GM12878 (cell line): ENCODE measurements around the gene RRAD. TPM values are rescaled to one million over a fixed set of nuclear protein-coding genes. Genes with fewer than 3 reads are reported as not detected.

Experiments
- ATAC-seq: fragments of 200-7000 bp; cut with Tn5 transposase; 3 replicates; pipeline ENCODE4 v1.9.1; 2020; ENCODE audit warnings: mild to moderate bottlenecking, moderate library complexity
- BruUV-seq: library from RNA; stranded (reverse); fragments of 400-500 nt; replicated peaks from 2 replicates; lab custom pipeline; 2021; lab: Mats Ljungman, UMichigan
- CTCF ChIA-PET: fragments of 300-600 bp; sonication (Branson Sonifier 250); formaldehyde crosslinking; extraction: SDS; loops from one replicate; lab custom pipeline; 2021; ENCODE audit warnings: inconsistent platforms; lab: Yijun Ruan, JAX
- POLR2A ChIA-PET: fragments of 350-600 bp; formaldehyde crosslinking; extraction: SDS; loops from one replicate; lab custom pipeline; 2021; ENCODE audit warnings: inconsistent platforms; lab: Charles Lee
- RAD21 ChIA-PET: fragments of 300-600 bp; sonication (Branson Sonifier 250); formaldehyde crosslinking; loops from one replicate; lab custom pipeline; 2023; ENCODE audit warnings: antibody characterized with exemption; ENCODE audit not compliant: unreplicated experiment; lab: Charles Lee
- SMC1A ChIA-PET: fragments of 300-600 bp; sonication (Branson Sonifier 250); formaldehyde crosslinking; loops from one replicate; lab custom pipeline; 2023; ENCODE audit not compliant: unreplicated experiment, uncharacterized antibody; lab: Charles Lee
- DNase-seq: peaks from one replicate; pipeline ENCODE4 v3.0.0-alpha.2; 2011; ENCODE audit warnings: low read depth, low spot score
- FAIRE-seq: peaks from 3 replicates; lab custom pipeline; 2011; peaks lifted over from hg19 to GRCh38; lab: Jason Lieb, UNC
- H2AFZ ChIP-seq: 2 replicates; pipeline ENCODE4 v1.6.0; 2011; ENCODE audit warnings: low read depth, low read length, control low read depth; ENCODE audit not compliant: control insufficient read depth
- H3K27ac ChIP-seq: 2 replicates; pipeline ENCODE4 v1.5.1; 2011; ENCODE audit warnings: control low read depth; ENCODE audit not compliant: control insufficient read depth, insufficient read depth
- H3K27me3 ChIP-seq, 2 experiments: replicated peaks in 1 of 2; 2 replicates each; pipeline versions ENCODE4 v1.6.0 to v1.6.1; 2011; ENCODE audit warnings: low read length in 1 of 2; ENCODE audit not compliant: control insufficient read depth in 2 of 2, insufficient read depth in 2 of 2
- H3K36me3 ChIP-seq, 2 experiments: 2 replicates each; pipeline ENCODE4 v1.5.1; 2011; ENCODE audit warnings: low read length in 1 of 2; ENCODE audit not compliant: control insufficient read depth in 2 of 2, insufficient read depth in 2 of 2
- H3K4me1 ChIP-seq: 2 replicates; pipeline ENCODE4 v1.6.1; 2011; ENCODE audit warnings: mild to moderate bottlenecking, low read length, moderate library complexity, mixed read lengths; ENCODE audit not compliant: control insufficient read depth, insufficient read depth
- H3K4me2 ChIP-seq: 2 replicates; pipeline ENCODE4 v1.6.0; 2011; ENCODE audit warnings: control low read depth; ENCODE audit not compliant: control insufficient read depth, insufficient read depth
- H3K4me3 ChIP-seq: fragments of 200-600 bp; sonication (generic); 2 replicates; pipeline ENCODE4 v1.5.1; 2016
- H3K79me2 ChIP-seq: 2 replicates; pipeline ENCODE4 v1.6.0; 2011; ENCODE audit warnings: low read length; ENCODE audit not compliant: control insufficient read depth, insufficient read depth
- H3K9ac ChIP-seq: 2 replicates; pipeline ENCODE4 v1.8.0; 2011; ENCODE audit warnings: low read length, control low read depth, mixed read lengths; ENCODE audit not compliant: control insufficient read depth, insufficient read depth
- H3K9me3 ChIP-seq: replicated peaks from 3 replicates; pipeline ENCODE4 v1.5.1; 2011; ENCODE audit warnings: mild to moderate bottlenecking, low read length; ENCODE audit not compliant: control insufficient read depth, insufficient read depth
- H4K20me1 ChIP-seq: 2 replicates; pipeline ENCODE4 v1.6.0; 2011; ENCODE audit not compliant: control insufficient read depth, insufficient read depth
- BCL3 ChIP-seq: IDR thresholded peaks from 2 replicates; pipeline ENCODE4 v1.6.1; 2011; ENCODE audit warnings: borderline replicate concordance, low read depth, mild to moderate bottlenecking, moderate library complexity, low read length; ENCODE audit not compliant: insufficient read depth, poor library complexity, severe bottlenecking
- CBX3 ChIP-seq: fragments of 200-600 bp; sonication (generic); IDR thresholded peaks from 2 replicates; pipeline ENCODE4 v1.6.1; 2016; ENCODE audit warnings: low read depth, borderline replicate concordance
- DPF2 ChIP-seq: fragments of 450-650 bp; IDR thresholded peaks from 2 replicates; pipeline ENCODE4 v1.6.1; 2017; ENCODE audit warnings: mild to moderate bottlenecking
- IKZF1 ChIP-seq: fragments of 450-650 bp; conservative IDR thresholded peaks from 2 replicates; pipeline ENCODE4 v1.6.1; 2017; ENCODE audit warnings: antibody characterized with exemption, mild to moderate bottlenecking
- IRF4 ChIP-seq: IDR thresholded peaks from 2 replicates; pipeline ENCODE4 v1.6.1; 2011; ENCODE audit warnings: low read depth, low read length
- NFYA ChIP-seq: IDR thresholded peaks from 2 replicates; pipeline ENCODE4 v1.6.1; 2011; ENCODE audit warnings: low read depth, mild to moderate bottlenecking, low read length, improper control_type of control experiment, borderline replicate concordance
- NFYB ChIP-seq: IDR thresholded peaks from 2 replicates; pipeline ENCODE4 v1.6.1; 2011; ENCODE audit warnings: low read depth, mild to moderate bottlenecking, low read length, improper control_type of control experiment, moderate library complexity; ENCODE audit not compliant: insufficient read depth
- NRF1 ChIP-seq: conservative IDR thresholded peaks from 2 replicates; pipeline ENCODE4 v1.6.1; 2011; ENCODE audit warnings: mild to moderate bottlenecking, low read depth, low read length, improper control_type of control experiment
- POLR2A ChIP-seq: IDR thresholded peaks from 2 replicates; pipeline ENCODE4 v1.6.1; 2011; ENCODE audit warnings: low read depth, mild to moderate bottlenecking, low read length
- PRDM15 ChIP-seq: fragments of 450-650 bp; formaldehyde crosslinking; IDR thresholded peaks from 2 replicates; pipeline ENCODE4 v1.4.0; 2020; ENCODE audit warnings: mild to moderate bottlenecking, moderate library complexity
- RAD21 ChIP-seq: IDR thresholded peaks from 2 replicates; pipeline ENCODE4 v1.6.1; 2011; ENCODE audit warnings: mild to moderate bottlenecking, low read depth, low read length, moderate library complexity; ENCODE audit not compliant: insufficient read depth
- SMC3 ChIP-seq: IDR thresholded peaks from 2 replicates; pipeline ENCODE4 v1.6.1; 2011; ENCODE audit warnings: low read length, improper control_type of control experiment, borderline replicate concordance
- SPI1 ChIP-seq: IDR thresholded peaks from 2 replicates; pipeline ENCODE4 v1.6.1; 2011; ENCODE audit warnings: low read depth, mild to moderate bottlenecking, low read length, moderate library complexity, borderline replicate concordance; ENCODE audit not compliant: insufficient read depth
- ZNF217 ChIP-seq: fragments of 450-650 bp; IDR thresholded peaks from 2 replicates; pipeline ENCODE4 v1.6.1; 2017; ENCODE audit warnings: antibody characterized with exemption, mild to moderate bottlenecking
- ZNF384 ChIP-seq: IDR thresholded peaks from 2 replicates; pipeline ENCODE4 v1.6.1; 2012; ENCODE audit warnings: low read depth, mild to moderate bottlenecking, low read length, improper control_type of control experiment, borderline replicate concordance
- WGBS: methylation state at CpG from one replicate; pipeline ENCODE4 v1.1.6; 2016; ENCODE audit warnings: low lambda C conversion rate; ENCODE audit not compliant: insufficient replicate concordance, insufficient coverage; ENCODE audit errors: missing lambda C conversion rate; 5-methylcytosine and 5-hydroxymethylcytosine counted together
- in situ Hi-C: fragments of 300-500 bp; cut with MboI; formaldehyde crosslinking; loops from 9 replicates; pipeline ENCODE4 v1.14.3; 2018; ENCODE audit warnings: mixed read lengths
- intact Hi-C: fragments of 100-400 bp; cut with micrococcal nuclease; formaldehyde crosslinking; loops from one replicate; pipeline ENCODE4 v1.14.2; 2022; ENCODE audit not compliant: unreplicated experiment
- polyA plus RNA-seq, 11 experiments: library from polyadenylated mRNA; depleted of rRNA in 4 of 11; unstranded in 6 of 11; stranded (reverse) in 5 of 11; fragments of >200 nt; fragmentation: Nextera tagmentation in 4 of 11; fragmentation: Illumina TruSeq in 1 of 11; extraction: Ambion mirVana in 4 of 11; extraction: Trizol in 1 of 11; gene quantifications; 1 replicate in 1 of 11; 2 replicates in 10 of 11; pipeline versions ENCODE4 v1.2.1 to v1.2.3, GENCODE V29; 2011 to 2016; ENCODE audit warnings: inconsistent platforms in 2 of 11, missing spikeins in 2 of 11, low read depth in 1 of 11
- total RNA-seq, 4 experiments: library from RNA; depleted of rRNA in 3 of 4; stranded (reverse); fragments of >200 nt in 3 of 4; fragmentation: Illumina TruSeq in 1 of 4; extraction: Trizol in 1 of 4; gene quantifications; 2 replicates each; pipeline versions ENCODE4 v1.2.1 to v1.2.3, GENCODE V29; 2013 to 2021

RRAD gene
- total and polyA plus RNA-seq, 10 of the 15 experiments (the other 5 are each of a cell fraction or from before 2014, with no cell fraction given) = 0.11 to 8.5 (median 2.8) TPM

- Histone ChIP-seq H3K27me3 (no peaks in the 10 kb centered on the region; a peak in 2 of 4 replicates), H4K20me1 (no peaks in the 10 kb centered on the region), H3K4me1 (peaks cover 29% of the 10 kb centered on the region), H3K79me2 (peaks cover 12% of the 10 kb centered on the region), H3K9me3 (no peaks in the 10 kb centered on the region), H3K4me2 (no peak overlapping the region), H2AFZ (no peak overlapping the region), H3K9ac (no peak overlapping the region), H3K27ac (no peak overlapping the region), H3K4me3 (no peak overlapping the region), H3K36me3 (no peaks in the 10 kb centered on the region)
- ChIA-PET POLR2A (interaction anchor here (0.6 kb wide), 1 partner anchor 94 kb away, joined by 3 read pairs; no protein-coding TSS in a partner anchor), CTCF (interaction anchor here (0.8 to 6.7 kb wide), 11 partner anchors 13 to 98 kb away, joined by 3 to 77 read pairs (median 4); partner anchors contain the start of genes NAE1 and PDP2), RAD21 (interaction anchor here (0.6 to 1.5 kb wide), 7 partner anchors 10 to 99 kb away, joined by 3 to 7 read pairs (median 4); partner anchors contain the start of genes CDH16 and NAE1), SMC1A (interaction anchor here (0.6 to 1.9 kb wide), 7 partner anchors 9 to 110 kb away, joined by 3 to 9 read pairs (median 4); no protein-coding TSS in a partner anchor)
- in situ Hi-C loops (no loop called here), intact Hi-C loops (loop anchor here (1.0 to 5.0 kb wide), 2 partner anchors 34 to 177 kb away; partner anchors contain the start of gene DYNC1LI2)
- ATAC-seq (peak; percentile 8), DNase-seq (no peak), FAIRE-seq (no peak)
- 73% methylated on average over 10 of the region's 10 CpGs for WGBS
- BruUV-seq = no TSS peak
- no peak for TF ChIP-seq SPI1
- TF ChIP-seq NRF1 = no peak
- peak; percentile 42 for TF ChIP-seq RAD21
- TF ChIP-seq BCL3 = no peak
- no peak for TF ChIP-seq ZNF217
- peak; percentile 29; the same call in 1 of the 2 replicates for TF ChIP-seq SMC3
- no peak for TF ChIP-seq PRDM15 (CRISPR knock-in tag)
- no peak for TF ChIP-seq DPF2
- no peak for TF ChIP-seq IKZF1
- no peak for TF ChIP-seq CBX3
- 0 out of 2 replicates have a peak, but pooled peaks have one; percentile 22 for TF ChIP-seq POLR2A
- TF ChIP-seq NFYA = no peak
- TF ChIP-seq IRF4 = no peak
- no peak for TF ChIP-seq NFYB
- TF ChIP-seq ZNF384 = 0 out of 2 replicates have a peak, but pooled peaks have one; percentile 36
These were observed 3.5 kb upstream of the RRAD start for GRCh38 chr16:66928702-66929388.
